T-cell (primary cell): ENCODE results near the gene ZNF311. TPM values are rescaled to one million over a fixed set of nuclear protein-coding genes. Genes with fewer than 3 reads are reported as not detected.
"Not testable (repeated sequence)": the region's sequence is repeated elsewhere in the genome, so short reads cannot be mapped to it uniquely, and the experiment has no call there.

Experiments
- ATAC-seq, 4 experiments: fragments of 200-7000 bp in 3 of 4; fragments of 150-1000 bp in 1 of 4; cut with Tn5 transposase; replicated peaks in 1 of 4; 1 replicate in 3 of 4; 2 replicates in 1 of 4; pipeline ENCODE4 v1.10.0; 2021; ENCODE audit warnings: moderate library complexity in 3 of 4, mild to moderate bottlenecking in 2 of 4, moderate number of reproducible peaks in 1 of 4
- CTCF ChIA-PET, 2 donors: fragments of 300-600 bp; sonication (Branson Sonifier 250); formaldehyde crosslinking; loops; one replicate each; lab custom pipeline; 2022; ENCODE audit warnings: antibody characterized with exemption in 2 of 2; lab: Charles Lee
- POLR2A ChIA-PET, 2 donors: fragments of 300-600 bp; sonication (Branson Sonifier 250); formaldehyde crosslinking; loops; one replicate each; lab custom pipeline; 2022; ENCODE audit warnings: antibody characterized with exemption in 2 of 2; lab: Charles Lee
- DNase-seq, 35 experiments: peaks; one replicate each; pipeline versions ENCODE4 v3.0.0 to v3.0.0-alpha.2; 2013 to 2023
- H3K27ac ChIP-seq: one replicate; pipeline ENCODE4 v1.5.1; 2013; ENCODE audit warnings: low read length
- H3K27me3 ChIP-seq, 2 experiments: replicated peaks in 1 of 2; 1 replicate in 1 of 2; 2 replicates in 1 of 2; pipeline versions ENCODE4 v1.6.1 to v1.7.0; 2013; ENCODE audit warnings: low read length in 1 of 2, mixed read lengths in 1 of 2; ENCODE audit not compliant: control insufficient read depth in 2 of 2, insufficient read depth in 2 of 2; ENCODE audit errors: extremely low read depth in 1 of 2
- H3K36me3 ChIP-seq, 2 donors: 1 replicate in 1 of 2; 2 replicates in 1 of 2; pipeline versions ENCODE4 v1.6.1 to v1.7.0; 2013; ENCODE audit warnings: low read length in 1 of 2; ENCODE audit not compliant: control insufficient read depth in 2 of 2, insufficient read depth in 1 of 2; ENCODE audit errors: extremely low read depth in 1 of 2
- H3K4me1 ChIP-seq, 2 experiments: 1 replicate in 1 of 2; 2 replicates in 1 of 2; pipeline versions ENCODE4 v1.6.1 to v1.7.0; 2013; ENCODE audit warnings: low read length in 2 of 2, mixed read lengths in 1 of 2; ENCODE audit not compliant: insufficient read depth in 2 of 2, control insufficient read depth in 1 of 2; ENCODE audit errors: extremely low read depth in 1 of 2
- H3K4me3 ChIP-seq, 2 donors: 1 replicate in 1 of 2; 2 replicates in 1 of 2; pipeline versions ENCODE4 v1.5.1 to v1.7.0; 2013; ENCODE audit warnings: mild to moderate bottlenecking in 2 of 2, low read length in 1 of 2, moderate library complexity in 1 of 2; ENCODE audit not compliant: control insufficient read depth in 1 of 2; ENCODE audit errors: extremely low read depth in 1 of 2
- H3K9me3 ChIP-seq: 2 replicates; pipeline ENCODE4 v1.7.0; 2013
- H3K27ac Mint-ChIP-seq, 2 donors: one replicate each; pipeline ENCODE4 v1.8.0; 2020 to 2021; ENCODE audit warnings: mild to moderate bottlenecking in 2 of 2, mixed read lengths in 2 of 2
- H3K27me3 Mint-ChIP-seq, 2 donors: one replicate each; pipeline ENCODE4 v1.8.0; 2021 to 2022; ENCODE audit warnings: mixed read lengths in 2 of 2
- H3K36me3 Mint-ChIP-seq: one replicate; pipeline ENCODE4 v1.8.0; 2021; ENCODE audit warnings: mixed read lengths
- H3K4me1 Mint-ChIP-seq, 3 donors: one replicate each; pipeline ENCODE4 v1.8.0; 2020 to 2022; ENCODE audit warnings: mixed read lengths in 3 of 3, mild to moderate bottlenecking in 1 of 3
- H3K4me3 Mint-ChIP-seq, 3 donors: one replicate each; pipeline ENCODE4 v1.8.0; 2020 to 2022; ENCODE audit warnings: mild to moderate bottlenecking in 3 of 3, mixed read lengths in 3 of 3, moderate library complexity in 3 of 3
- H3K9me3 Mint-ChIP-seq, 3 donors: one replicate each; pipeline ENCODE4 v1.8.0; 2020 to 2022; ENCODE audit warnings: mixed read lengths in 3 of 3
- WGBS: methylation state at CpG from one replicate; pipeline ENCODE4 v1.1.5; 2013; ENCODE audit warnings: missing lambda C conversion rate; ENCODE audit not compliant: insufficient coverage; 5-methylcytosine and 5-hydroxymethylcytosine counted together
- total RNA-seq, 35 experiments: library from RNA in 6 of 35; stranded (reverse) in 6 of 35; fragments of 120-200 nt in 1 of 35; gene quantifications; one replicate each; pipeline versions ENCODE4 v1.2.1 to v1.2.4 and lab custom pipeline; 2013 to 2026

ZNF311 gene
- total RNA-seq, 5 donors from 2014 or later (not counting 1 experiment from before 2014, with no cell fraction given), result 0.22 to 0.61 (median 0.30) TPM

DNA sequence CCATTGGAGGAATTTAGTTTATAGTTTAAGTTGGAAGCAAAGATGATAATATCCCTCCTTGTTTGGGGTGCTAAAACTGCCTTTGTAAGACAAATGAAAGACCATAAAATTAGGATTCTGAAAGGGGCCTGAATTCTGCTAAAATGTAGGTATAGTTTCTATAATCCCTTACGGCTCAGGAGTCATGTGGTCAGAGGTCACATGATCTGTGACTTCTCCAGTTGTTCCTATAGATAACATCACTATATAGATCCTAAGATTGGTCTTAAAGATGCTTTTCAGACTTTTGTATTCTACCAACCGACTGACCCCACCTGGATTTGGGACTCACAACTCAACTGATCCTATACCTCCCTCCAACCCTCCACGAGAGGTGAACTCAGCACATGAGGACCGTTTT is 36.6 kb downstream of the ZNF311 start:
- Mint-ChIP-seq H3K36me3 (peaks cover 4% of the 10 kb centered on the region), H3K4me1 (no peaks in the 10 kb centered on the region), H3K27ac (no peak overlapping the region), H3K9me3 (peaks cover 0 to 22% (median 7%) of the 10 kb centered on the region in 3 donors), H3K27me3 (peaks cover 15 to 22% of the 10 kb centered on the region in 2 donors), H3K4me3 (no peak overlapping the region)
- Histone ChIP-seq H3K27ac (no peak overlapping the region), H3K36me3 (no peaks in the 10 kb centered on the region), H3K4me1 (no peaks in the 10 kb centered on the region), H3K27me3 (peaks cover 0 to 7% of the 10 kb centered on the region in 2 experiments), H3K4me3 (no peak overlapping the region), H3K9me3 (peaks cover 3% of the 10 kb centered on the region)
- 79% methylated on average over 4 of the region's 4 CpGs for WGBS
- ChIA-PET POLR2A (no interaction called here), CTCF (no interaction called here)
- ATAC-seq (no peak), DNase-seq (no peak)

DNA sequence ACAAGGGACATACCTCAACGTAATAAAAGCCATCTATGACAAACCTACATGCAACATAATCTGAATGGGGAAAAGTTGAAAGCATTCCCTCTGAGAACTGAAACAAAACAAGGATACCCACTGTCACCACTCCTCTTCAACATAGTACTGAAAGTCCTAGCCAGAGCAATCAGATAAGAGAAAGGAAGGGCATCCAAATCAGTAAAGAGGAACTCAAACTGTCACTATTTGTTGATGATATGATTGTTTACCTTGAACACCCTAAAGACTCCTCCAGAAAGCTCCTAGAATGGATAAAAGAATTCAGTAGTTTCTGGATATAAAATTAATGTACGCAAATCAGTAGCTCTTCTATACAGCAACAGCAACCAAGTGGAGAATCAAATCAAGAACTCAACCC is 39.4 kb downstream of the ZNF311 start:
- Mint-ChIP-seq H3K27ac (no peak overlapping the region), H3K9me3 (peaks cover 0 to 22% (median 7%) of the 10 kb centered on the region in 3 donors), H3K27me3 (peaks cover 21 to 29% of the 10 kb centered on the region in 2 donors), H3K36me3 (peaks cover 7% of the 10 kb centered on the region), H3K4me1 (no peaks in the 10 kb centered on the region), H3K4me3 (no peak overlapping the region)
- WGBS, result no CpG with 5 or more reads among the region's 2 CpGs
- Histone ChIP-seq H3K4me1 (no peaks in the 10 kb centered on the region), H3K4me3 (no peak overlapping the region), H3K9me3 (peaks cover 3% of the 10 kb centered on the region), H3K27ac (no peak overlapping the region), H3K27me3 (peaks cover 0 to 11% of the 10 kb centered on the region in 2 experiments), H3K36me3 (no peaks in the 10 kb centered on the region)
- CTCF ChIA-PET, result no interaction called here
- POLR2A ChIA-PET, result no interaction called here
- ATAC-seq (no peak), DNase-seq (no peak)

DNA sequence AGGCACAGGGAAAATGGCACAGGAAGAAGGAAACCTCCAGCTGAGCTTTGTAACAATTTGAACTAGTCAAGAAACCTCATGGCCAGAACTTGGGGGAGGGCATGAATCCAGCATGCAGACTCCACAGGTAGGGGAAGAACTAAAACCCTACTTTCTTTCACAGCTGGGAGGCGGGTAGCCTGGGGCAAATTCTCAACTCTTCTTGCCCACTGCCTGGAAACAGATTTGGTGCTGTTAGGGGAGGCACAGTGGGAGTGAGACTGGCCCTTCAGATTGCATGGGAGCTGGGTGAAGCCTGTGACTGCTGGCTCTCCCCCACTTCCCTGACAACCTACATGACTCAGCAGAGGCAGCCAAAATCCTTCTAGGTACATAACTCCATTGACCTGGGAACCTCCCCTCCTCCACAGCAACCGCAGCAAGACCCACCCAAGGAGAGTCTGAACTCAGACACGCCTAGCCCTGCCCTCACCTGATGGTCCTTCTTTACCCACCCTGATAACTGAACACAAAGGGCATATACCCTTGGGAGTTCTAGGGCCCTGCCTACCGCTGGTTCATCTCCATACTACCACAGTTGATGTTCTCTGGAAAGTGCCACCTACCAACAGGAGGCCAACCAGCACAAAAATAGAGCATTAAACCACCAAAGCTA is 44.1 kb downstream of the ZNF311 start:
- H3K27ac ChIP-seq, result no peak overlapping the region
- Mint-ChIP-seq H3K4me3 (no peak overlapping the region), H3K4me1 (no peaks in the 10 kb centered on the region), H3K36me3 (peaks cover 3% of the 10 kb centered on the region), H3K27ac (no peak overlapping the region), H3K27me3 (peaks cover 18 to 44% of the 10 kb centered on the region in 2 donors), H3K9me3 (peaks cover 0 to 2% (median 0%) of the 10 kb centered on the region in 3 donors)
- no peak overlapping the region for H3K4me3 ChIP-seq
- no peak for DNase-seq
- 90% methylated on average over 3 of the region's 4 CpGs for WGBS
- ATAC-seq, result no peak
- CTCF ChIA-PET, result no interaction called here
- H3K27me3 ChIP-seq, result peaks cover 0 to 27% of the 10 kb centered on the region in 2 experiments
- no peaks in the 10 kb centered on the region for H3K36me3 ChIP-seq
- POLR2A ChIA-PET, result interaction anchor here in 1 of 2 donors (0.6 kb wide), 1 partner anchor 42 kb away, joined by 3 read pairs; no protein-coding TSS in a partner anchor
- no peaks in the 10 kb centered on the region for H3K9me3 ChIP-seq
- H3K4me1 ChIP-seq, result no peaks in the 10 kb centered on the region

DNA sequence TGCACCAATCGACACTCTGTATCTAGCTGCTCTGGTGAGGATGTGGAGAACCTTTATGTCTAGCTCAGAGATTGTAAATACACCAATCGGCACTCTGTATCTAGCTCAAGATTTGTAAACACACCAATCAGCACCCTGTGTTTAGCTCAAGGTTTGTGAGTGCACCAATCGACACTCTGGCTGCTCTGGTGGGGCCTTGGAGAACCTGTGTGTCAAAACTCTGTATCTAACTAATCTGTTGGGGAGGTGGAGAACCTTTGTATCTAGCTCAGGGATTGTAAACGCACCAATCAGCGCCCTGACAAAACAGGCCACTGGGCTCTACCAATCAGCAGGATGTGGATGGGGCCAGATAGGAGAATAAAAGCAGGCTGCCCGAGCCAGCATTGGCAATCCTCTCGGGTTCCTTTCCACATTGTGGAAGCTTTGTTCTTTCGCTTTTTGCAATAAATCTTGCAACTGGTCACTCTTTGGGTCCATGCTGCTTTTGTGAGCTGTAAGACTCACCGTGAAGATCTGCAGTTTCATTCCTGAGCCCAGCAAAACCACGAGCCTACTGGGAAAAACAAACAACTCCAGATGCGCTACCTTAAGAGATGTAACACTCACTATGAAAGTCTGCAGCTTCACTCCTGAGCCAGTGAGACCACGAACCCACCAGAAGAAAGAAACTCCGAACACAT is 46.4 kb downstream of the ZNF311 start:
- 65% methylated on average over 4 of the region's 13 CpGs for WGBS
- POLR2A ChIA-PET, H3K4me1 ChIP-seq, H3K9me3 Mint-ChIP-seq, H3K27ac ChIP-seq, H3K36me3 ChIP-seq, H3K9me3 ChIP-seq, ATAC-seq, H3K36me3 Mint-ChIP-seq, H3K27ac Mint-ChIP-seq, H3K4me3 Mint-ChIP-seq, CTCF ChIA-PET, DNase-seq, H3K4me3 ChIP-seq: not testable (repeated sequence)
- Mint-ChIP-seq H3K27me3 (peaks cover 5 to 40% of the 10 kb centered on the region in 2 donors), H3K4me1 (peaks cover 12 to 19% (median 14%) of the 10 kb centered on the region in 3 donors)
- peaks cover 2 to 33% of the 10 kb centered on the region in 2 experiments for H3K27me3 ChIP-seq

DNA sequence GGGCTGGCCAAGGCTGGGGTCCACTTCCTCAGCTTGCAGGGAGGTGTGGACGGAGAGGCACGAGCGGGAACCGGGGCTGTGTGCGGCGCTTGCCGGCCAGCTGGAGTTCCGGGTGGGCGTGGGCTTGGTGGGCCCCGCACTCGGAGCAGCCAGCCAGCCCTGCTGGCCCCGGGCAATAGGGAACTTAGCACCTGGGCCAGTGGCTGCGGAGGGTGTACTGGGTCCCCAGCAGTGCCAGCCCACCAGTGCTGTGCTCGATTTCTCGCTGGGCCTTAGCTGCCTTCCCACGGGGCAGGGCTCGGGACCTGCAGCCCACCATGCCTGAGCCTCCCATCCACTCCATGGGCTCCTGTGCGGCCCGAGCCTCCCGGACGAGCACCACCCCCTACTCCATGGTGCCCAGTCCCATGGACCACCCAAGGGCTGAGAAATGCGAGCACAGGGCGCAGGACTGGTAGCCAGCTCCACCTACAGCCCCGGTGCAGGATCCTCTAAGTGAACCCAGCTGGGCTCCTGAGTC is 47.3 kb downstream of the ZNF311 start:
- H3K9me3 ChIP-seq, H3K4me3 ChIP-seq, POLR2A ChIA-PET, DNase-seq, H3K9me3 Mint-ChIP-seq, CTCF ChIA-PET, H3K36me3 ChIP-seq, H3K27ac ChIP-seq, ATAC-seq, H3K36me3 Mint-ChIP-seq, H3K27ac Mint-ChIP-seq, H3K4me3 Mint-ChIP-seq: not testable (repeated sequence)
- H3K4me1 ChIP-seq, result peaks cover 3 to 15% of the 10 kb centered on the region in 2 experiments
- Mint-ChIP-seq H3K4me1 (peaks cover 16 to 24% (median 21%) of the 10 kb centered on the region in 3 donors), H3K27me3 (peaks cover 5 to 40% of the 10 kb centered on the region in 2 donors)
- 87% methylated on average over 11 of the region's 24 CpGs for WGBS
- peaks cover 2 to 33% of the 10 kb centered on the region in 2 experiments for H3K27me3 ChIP-seq

DNA sequence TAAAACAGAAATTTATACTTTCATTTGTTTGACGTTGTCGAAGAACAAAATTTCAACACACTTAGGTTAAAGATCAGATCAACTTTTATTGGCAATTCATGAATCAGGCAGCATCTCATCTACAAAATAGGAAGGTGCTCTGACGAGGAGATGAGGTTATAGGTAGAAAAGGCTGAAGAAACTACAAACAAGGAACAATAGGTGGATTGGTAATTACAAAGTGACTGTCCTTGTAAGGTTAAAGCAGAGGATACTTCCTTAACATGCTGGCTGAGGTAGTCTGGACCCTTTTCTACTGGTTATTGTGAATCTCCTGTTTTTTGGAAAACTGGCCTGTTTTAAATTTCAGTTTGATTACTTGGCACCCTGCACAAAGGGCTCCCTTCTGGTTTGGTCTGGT is 48.8 kb downstream of the ZNF311 start:
- ChIA-PET CTCF (no interaction called here), POLR2A (no interaction called here)
- no peaks in the 10 kb centered on the region for H3K9me3 ChIP-seq
- H3K36me3 ChIP-seq, result no peaks in the 10 kb centered on the region
- H3K4me3 ChIP-seq, result no peak overlapping the region
- H3K4me3 Mint-ChIP-seq, result no peak overlapping the region
- no peak for ATAC-seq
- no peaks in the 10 kb centered on the region for H3K9me3 Mint-ChIP-seq
- peaks cover 4 to 33% of the 10 kb centered on the region in 2 experiments for H3K27me3 ChIP-seq
- no peak overlapping the region for H3K27ac ChIP-seq
- peaks cover 3 to 15% of the 10 kb centered on the region in 2 experiments for H3K4me1 ChIP-seq
- WGBS, result no CpG with 5 or more reads among the region's 3 CpGs
- H3K27ac Mint-ChIP-seq, result no peak overlapping the region
- peaks cover 16 to 24% (median 23%) of the 10 kb centered on the region in 3 donors for H3K4me1 Mint-ChIP-seq
- H3K27me3 Mint-ChIP-seq, result peaks cover 5 to 32% of the 10 kb centered on the region in 2 donors
- no peaks in the 10 kb centered on the region for H3K36me3 Mint-ChIP-seq
- DNase-seq, result no peak
